Transverse colon (tissue), 4 donors: ENCODE results near the gene STAT3. TPM values are rescaled to one million over a fixed set of nuclear protein-coding genes. Genes with fewer than 3 reads are reported as not detected.

ENCODE experiments used
- DNase-seq: peaks from one replicate; pipeline ENCODE4 v3.0.0-alpha.2; 2019
- H3K27ac ChIP-seq, 4 donors: fragments of 200-600 bp; sonication (generic); 2 replicates each; pipeline ENCODE4 v1.5.1; 2016 to 2018; ENCODE audit warnings: inconsistent platforms in 4 of 4
- H3K27me3 ChIP-seq: fragments of 200-600 bp; sonication (generic); 2 replicates; pipeline ENCODE4 v1.5.1; 2017; ENCODE audit warnings: inconsistent platforms
- H3K36me3 ChIP-seq, 4 donors: fragments of 200-600 bp; sonication (generic); 2 replicates each; pipeline ENCODE4 v1.5.1; 2017 to 2019; ENCODE audit warnings: inconsistent platforms in 4 of 4
- H3K4me1 ChIP-seq, 4 donors: fragments of 200-600 bp; sonication (generic); 2 replicates each; pipeline ENCODE4 v1.5.1; 2017 to 2020; ENCODE audit warnings: inconsistent platforms in 4 of 4
- H3K4me3 ChIP-seq, 4 donors: fragments of 200-600 bp; sonication (generic); 1 replicate in 1 of 4; 2 replicates in 3 of 4; pipeline versions ENCODE4 v1.5.1 to v1.6.1; 2017 to 2019; ENCODE audit warnings: inconsistent platforms in 4 of 4
- H3K9me3 ChIP-seq, 2 donors: fragments of 200-600 bp; sonication (generic); 2 replicates each; pipeline ENCODE4 v1.5.1; 2017 to 2019; ENCODE audit warnings: inconsistent platforms in 2 of 2
- CTCF ChIP-seq, 5 experiments: fragments of 200-600 bp in 3 of 5; fragments of 450-650 bp in 2 of 5; sonication (generic) in 3 of 5; IDR thresholded peaks; 1 replicate in 2 of 5; 2 replicates in 3 of 5; pipeline ENCODE4 v1.5.1; 2016 to 2017; ENCODE audit warnings: antibody characterized with exemption in 5 of 5, inconsistent platforms in 3 of 5, mild to moderate bottlenecking in 2 of 5, moderate library complexity in 1 of 5
- EP300 ChIP-seq: sonication (generic); formaldehyde crosslinking; IDR thresholded peaks from one replicate; pipeline ENCODE4 v1.6.1; 2017; ENCODE audit warnings: antibody characterized with exemption, low read depth
- POLR2A ChIP-seq: fragments of 450-650 bp; IDR thresholded peaks from one replicate; pipeline ENCODE4 v1.6.1; 2016; ENCODE audit warnings: antibody characterized with exemption, mild to moderate bottlenecking, moderate library complexity
- POLR2AphosphoS5 ChIP-seq, 3 donors: sonication (generic); formaldehyde crosslinking; IDR thresholded peaks; one replicate each; pipeline ENCODE4 v1.6.1; 2016; ENCODE audit warnings: antibody characterized with exemption in 3 of 3
- WGBS, 2 donors: methylation state at CpG; one replicate each; pipeline ENCODE4 v1.1.5; 2018; ENCODE audit warnings: low coverage in 1 of 2; 5-methylcytosine and 5-hydroxymethylcytosine counted together
- in situ Hi-C, 4 donors: fragments of 200-750 bp; cut with MboI; loops; one replicate each; pipeline versions ENCODE4 v1.15.0 to v1.15.1; 2017; ENCODE audit warnings: low sequenced_read_pairs in 3 of 4, low pct_ligation_motif_present in 1 of 4, low pct_unique_long_range_greater_than_20kb in 1 of 4
- intact Hi-C: fragments of 100-400 bp; cut with DNase I; formaldehyde crosslinking; loops from one replicate; pipeline ENCODE4 v1.15.1; 2023; ENCODE audit warnings: low total_unique reads
- total RNA-seq, 4 donors: library from RNA; depleted of rRNA; stranded (reverse); fragments of >200 nt; gene quantifications; one replicate each; pipeline ENCODE4 v1.1.0, GENCODE V29; 2016

STAT3 gene
- total RNA-seq, 4 donors from 2014 or later, result 110 to 156 (median 130) TPM

GRCh38 chr17:42317266-42317845, 70.9 kb downstream of the STAT3 start:
- Histone ChIP-seq H3K27me3 (no peaks in the 10 kb centered on the region), H3K27ac (no peak overlapping the region), H3K9me3 (no peaks in the 10 kb centered on the region), H3K36me3 (peaks cover 0 to 45% (median 22%) of the 10 kb centered on the region in 4 donors), H3K4me3 (no peak overlapping the region), H3K4me1 (peaks cover 0 to 16% (median 7%) of the 10 kb centered on the region in 4 donors)
- WGBS, 2 donors, result 70 to 79% methylated on average over 4 to 5 of the region's 5 CpGs
- TF ChIP-seq CTCF (IDR thresholded peaks at IDR 0.05) (no peak), POLR2AphosphoS5 (IDR thresholded peaks at IDR 0.05) (no peak), EP300 (no peak)
- in situ Hi-C loops (loop anchor here in 1 of 4 donors (25.0 kb wide), 1 partner anchor 195 kb away; no protein-coding TSS in a partner anchor), intact Hi-C loops (no loop called here)
- DNase-seq, result no peak

- peaks cover 0 to 39% (median 19%) of the 10 kb centered on the region in 4 donors for H3K36me3 ChIP-seq
- no peak for DNase-seq
- no peaks in the 10 kb centered on the region for H3K27me3 ChIP-seq
- intact Hi-C loops, result no loop called here
- TF ChIP-seq POLR2A (no peak), EP300 (no peak), POLR2AphosphoS5 (IDR thresholded peaks at IDR 0.05) (no peak), CTCF (IDR thresholded peaks at IDR 0.05) (no peak)
- in situ Hi-C loops, result loop anchor here in 1 of 4 donors (25.0 kb wide), 1 partner anchor 196 kb away; no protein-coding TSS in a partner anchor
- 87% methylated on average over 4 of the region's 4 CpGs; no CpG with 5 or more reads in 1 of the 2 donors for WGBS, 2 donors
- H3K4me1 ChIP-seq, result peaks cover 4 to 22% (median 12%) of the 10 kb centered on the region in 4 donors
- no peak overlapping the region for H3K27ac ChIP-seq
- no peaks in the 10 kb centered on the region for H3K9me3 ChIP-seq
- H3K4me3 ChIP-seq, result no peak overlapping the region
Observed at GRCh38 chr17:42316755-42317154, 71.5 kb downstream of the STAT3 start.

- WGBS, 2 donors, result 57 to 74% methylated on average over 1 to 10 of the region's 10 CpGs
- H3K27ac ChIP-seq, result peak overlapping the region; percentile 3 to 43 (median 24)
Observed at GRCh38 chr17:42315402-42316156, 72.7 kb downstream of the STAT3 start.

More at GRCh38 chr17:42315402-42316156, 72.7 kb downstream of the STAT3 start:
- intact Hi-C loops (no loop called here), in situ Hi-C loops (loop anchor here in 1 of 4 donors (25.0 kb wide), 1 partner anchor 197 kb away; no protein-coding TSS in a partner anchor)
- Histone ChIP-seq H3K27me3 (no peaks in the 10 kb centered on the region), H3K4me1 (peaks cover 12 to 33% (median 21%) of the 10 kb centered on the region in 4 donors), H3K36me3 (peaks cover 0 to 34% (median 16%) of the 10 kb centered on the region in 4 donors), H3K4me3 (no peak overlapping the region), H3K9me3 (no peaks in the 10 kb centered on the region)
- peak; percentile 26 for DNase-seq
- TF ChIP-seq CTCF (IDR thresholded peaks at IDR 0.05), result no peak
- TF ChIP-seq POLR2AphosphoS5 (IDR thresholded peaks at IDR 0.05), result no peak
- TF ChIP-seq POLR2A, result no peak
- TF ChIP-seq EP300, result no peak
